HG02623 (cell line): ENCODE measurements around the gene PSMA6.
"Not testable (repeated sequence)": the region's sequence is repeated elsewhere in the genome, so short reads cannot be mapped to it uniquely, and the experiment has no call there.

Experiments
- ATAC-seq: cut with Tn5 transposase; IDR thresholded peaks from one replicate; pipeline ENCODE4 v1.9.1; 2021; ENCODE audit warnings: moderate library complexity; ENCODE audit not compliant: unreplicated experiment

The PSMA6 gene

DNA sequence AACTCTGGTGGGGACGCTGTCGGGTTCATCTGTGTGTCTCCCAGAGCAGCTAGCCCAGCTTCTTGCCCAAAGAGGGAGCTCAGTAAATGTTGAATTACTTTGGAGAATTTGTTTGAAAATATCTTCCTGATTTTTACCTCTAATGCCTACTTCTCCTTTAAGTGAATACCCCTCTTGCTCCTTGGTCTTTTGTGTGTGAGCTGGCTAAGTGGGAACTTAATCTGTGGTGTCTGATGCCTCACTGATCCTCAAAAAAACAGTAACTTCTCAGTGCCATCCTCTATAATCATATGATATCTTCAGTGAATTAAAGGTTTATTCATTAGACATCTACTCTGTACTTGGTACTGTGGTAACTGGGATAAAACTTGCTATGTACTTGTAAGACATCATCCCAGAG lies 7.7 kb upstream of the PSMA6 start:
- ATAC-seq: no peak

DNA sequence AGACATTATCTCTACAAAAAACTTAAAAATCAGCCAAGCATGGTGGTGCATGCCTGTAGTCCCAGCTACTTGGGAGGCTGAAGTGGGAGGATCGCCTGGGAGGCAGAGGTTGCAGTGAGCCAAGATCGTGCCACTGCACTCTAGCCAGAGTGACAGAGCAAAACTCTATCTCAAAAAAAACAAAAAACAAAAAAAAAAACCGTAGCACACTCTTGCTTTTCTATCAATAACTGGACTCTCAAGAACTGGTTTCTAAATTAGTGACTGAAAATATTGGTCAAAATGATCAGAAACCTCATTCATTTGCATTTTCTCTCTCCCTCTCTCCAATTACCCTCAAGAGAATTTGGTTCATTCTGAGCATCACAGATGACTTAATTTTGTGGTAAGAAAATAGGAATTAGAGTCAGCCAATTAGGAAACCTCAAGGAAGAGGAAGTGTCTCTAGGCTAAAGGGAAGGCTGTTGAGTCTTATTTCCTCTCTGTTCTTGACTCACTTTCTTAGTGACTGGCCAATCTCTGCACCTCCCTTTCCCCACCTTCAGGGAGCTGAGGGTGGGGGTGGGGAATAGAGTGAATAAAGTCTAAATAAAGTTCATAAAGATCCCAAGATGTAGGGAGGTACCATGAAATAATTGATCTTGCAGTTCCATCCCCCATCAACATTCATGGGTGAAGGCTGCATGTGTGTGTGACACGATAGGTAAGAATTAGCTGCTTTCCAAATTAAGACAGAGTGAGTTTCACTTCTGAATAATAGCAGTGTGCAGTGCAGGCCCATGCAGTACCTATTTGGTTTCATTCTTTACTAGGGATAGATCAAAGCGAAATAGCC lies 6.8 kb upstream of the PSMA6 start:
- ATAC-seq: peak; percentile 56

DNA sequence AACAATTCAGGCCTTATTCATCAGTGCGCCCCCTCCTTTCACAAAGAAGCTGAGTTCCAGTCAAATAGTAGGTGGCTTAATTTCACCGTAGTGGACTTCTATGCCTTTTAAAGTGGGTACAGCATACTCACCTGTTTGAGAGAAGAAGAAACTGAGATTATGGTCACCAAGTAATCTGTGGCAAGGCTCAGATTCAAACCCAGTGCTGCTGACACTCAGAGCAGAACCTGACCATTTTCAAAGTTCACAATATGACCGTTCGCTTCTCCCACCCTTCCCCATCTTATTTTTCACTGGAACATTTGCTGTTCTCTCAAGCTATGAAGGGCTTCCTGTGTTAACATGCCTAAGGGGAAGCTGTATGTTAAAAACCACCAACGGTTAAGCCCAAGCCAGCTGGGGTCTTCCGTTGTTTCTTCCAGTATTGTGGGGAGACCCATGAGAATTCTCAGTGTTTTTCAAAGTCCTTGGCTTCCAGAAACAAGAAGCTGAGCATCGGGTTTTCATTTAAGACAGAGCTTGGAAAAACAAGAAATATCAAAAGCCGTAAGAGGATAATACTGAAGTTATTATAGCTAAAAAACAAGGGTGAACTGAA lies 6.1 kb upstream of the PSMA6 start:
- peak; percentile 20 for ATAC-seq

DNA sequence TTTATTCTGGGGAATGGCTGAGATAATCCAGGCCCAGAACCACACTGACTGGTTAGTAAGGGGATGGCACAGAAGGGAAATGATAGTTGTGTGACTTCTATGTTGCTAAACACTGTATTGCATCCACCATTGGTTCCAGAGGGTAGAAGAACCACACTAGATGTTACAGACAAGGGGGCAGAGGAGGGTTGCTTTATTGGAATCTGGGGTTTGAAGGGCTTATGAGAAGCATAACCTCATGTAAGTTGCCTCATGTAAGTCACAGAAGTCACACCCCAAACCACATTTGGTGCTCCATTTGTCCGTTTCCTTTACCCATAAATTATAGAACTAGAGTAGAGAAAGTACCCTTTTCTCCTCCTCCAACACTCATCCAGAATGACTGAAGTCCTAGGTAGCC lies 5.5 kb upstream of the PSMA6 start:
- no peak for ATAC-seq

DNA sequence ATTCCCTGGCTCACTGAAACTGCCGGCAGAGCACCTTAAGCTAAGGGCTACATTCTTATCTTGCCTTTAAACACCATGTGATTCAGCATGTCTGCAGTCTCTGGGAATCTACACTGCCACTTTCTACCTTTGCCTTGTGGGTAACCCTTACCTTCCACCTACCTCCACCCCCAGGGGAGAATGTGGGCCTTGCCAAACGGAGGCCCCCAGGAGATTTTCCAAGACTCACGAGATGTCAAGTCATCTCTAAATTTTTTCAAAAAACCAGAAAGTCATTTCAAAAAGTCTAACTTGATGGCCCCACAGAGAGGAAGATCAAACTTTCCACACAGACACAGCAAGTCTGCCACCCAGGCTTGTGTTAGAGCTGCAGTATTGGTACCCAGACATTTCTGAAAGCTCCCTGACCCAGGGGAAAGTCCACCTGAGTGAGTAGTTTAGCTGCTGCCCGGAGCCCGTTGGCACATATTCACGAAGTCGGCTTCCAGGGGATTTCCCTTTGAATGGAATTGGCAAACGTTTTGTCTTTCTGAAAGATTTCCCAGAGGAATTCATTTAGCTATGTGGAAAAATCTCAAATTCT lies 4.7 kb upstream of the PSMA6 start:
- ATAC-seq: no peak

DNA sequence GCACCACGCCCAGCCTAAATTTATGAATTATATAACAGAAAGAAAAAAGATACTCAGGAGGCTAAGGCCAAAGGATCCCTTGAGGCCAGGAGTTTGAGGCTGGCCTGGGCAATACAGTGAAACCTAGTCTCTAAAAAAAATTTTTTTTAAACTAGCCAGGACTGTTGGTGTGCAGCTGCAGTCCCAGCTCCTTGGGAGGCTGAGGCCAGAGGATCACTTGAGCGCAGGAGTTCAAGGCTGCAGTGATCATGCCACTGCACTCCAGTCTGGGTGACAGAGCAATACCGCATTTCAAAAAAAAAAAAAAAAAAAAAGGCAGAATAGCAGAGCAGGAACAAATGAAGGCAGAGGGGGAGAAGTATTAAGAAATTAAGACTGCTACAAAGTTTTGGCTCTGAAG lies 2.6 kb upstream of the PSMA6 start:
- ATAC-seq: no peak

DNA sequence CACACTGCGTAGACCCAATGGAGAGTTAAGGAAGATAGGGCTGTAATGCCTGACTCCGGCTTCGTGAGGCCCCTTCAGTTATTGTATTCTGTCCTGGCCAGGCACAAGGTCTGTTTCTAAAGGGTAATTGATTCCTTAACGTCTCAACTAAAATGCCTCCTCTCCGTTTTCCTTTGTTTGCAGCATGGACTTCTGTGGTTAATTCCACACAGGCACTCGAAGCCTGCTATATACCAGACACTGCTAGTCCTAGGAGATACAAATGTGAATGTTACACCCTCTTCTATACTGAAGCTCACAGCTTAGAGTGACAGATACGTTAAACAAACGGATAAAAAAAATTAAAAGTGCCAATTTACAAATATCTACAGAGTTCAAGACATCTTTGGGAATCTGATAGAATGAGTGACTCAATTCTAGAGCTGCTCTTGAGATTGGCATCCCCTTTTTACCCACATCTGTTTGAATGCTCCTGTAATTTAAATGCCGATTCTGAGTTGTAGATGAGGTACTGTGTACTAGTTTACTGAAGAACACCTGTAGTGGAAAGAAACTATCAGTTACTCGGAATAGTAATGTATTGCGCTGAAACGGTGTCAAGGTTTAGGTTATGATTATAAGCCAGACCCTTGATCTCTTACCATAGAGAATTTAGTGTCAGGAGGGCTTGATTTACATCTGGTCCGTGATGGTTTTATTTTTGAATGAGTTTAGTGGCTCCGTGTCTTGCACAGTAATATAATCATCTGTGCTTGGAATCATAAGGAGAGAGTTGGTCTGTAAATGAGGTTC lies 784 bp downstream of the PSMA6 start:
- peak; percentile 5 for ATAC-seq

DNA sequence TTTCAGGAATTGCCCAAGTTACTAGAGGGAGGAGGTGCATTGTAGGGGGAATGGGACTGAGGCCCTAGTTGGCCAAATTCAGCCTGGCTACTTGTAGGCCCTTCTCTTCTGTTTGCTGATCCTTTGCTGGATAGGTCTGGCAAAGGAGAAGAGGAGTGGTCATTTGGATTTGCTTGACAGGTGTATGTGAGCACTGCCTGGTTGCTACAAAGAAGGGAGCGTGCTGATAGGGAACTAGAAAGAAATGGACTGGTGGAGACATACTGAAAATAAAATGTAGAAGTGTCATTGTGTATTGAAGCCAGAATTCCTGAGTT lies 3.6 kb downstream of the PSMA6 start:
- ATAC-seq: no peak

DNA sequence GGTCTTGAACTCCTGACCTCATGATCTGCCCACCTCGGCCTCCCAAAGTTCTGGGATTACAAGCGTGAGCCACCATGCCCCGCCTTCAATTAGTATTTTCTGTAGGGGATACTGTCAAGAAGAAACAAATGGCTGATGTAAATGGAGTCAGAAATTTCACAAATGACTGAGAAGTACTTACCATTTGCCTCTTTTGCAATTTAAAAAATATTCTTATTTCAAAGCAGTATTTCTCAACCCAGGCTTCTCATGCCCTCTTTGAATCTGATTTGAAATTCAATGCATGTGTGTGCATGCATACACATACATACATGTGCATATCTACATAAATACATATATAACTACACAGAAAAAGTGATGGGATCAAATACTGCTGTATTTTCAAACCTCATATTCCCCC lies 4.4 kb downstream of the PSMA6 start:
- ATAC-seq: no peak

DNA sequence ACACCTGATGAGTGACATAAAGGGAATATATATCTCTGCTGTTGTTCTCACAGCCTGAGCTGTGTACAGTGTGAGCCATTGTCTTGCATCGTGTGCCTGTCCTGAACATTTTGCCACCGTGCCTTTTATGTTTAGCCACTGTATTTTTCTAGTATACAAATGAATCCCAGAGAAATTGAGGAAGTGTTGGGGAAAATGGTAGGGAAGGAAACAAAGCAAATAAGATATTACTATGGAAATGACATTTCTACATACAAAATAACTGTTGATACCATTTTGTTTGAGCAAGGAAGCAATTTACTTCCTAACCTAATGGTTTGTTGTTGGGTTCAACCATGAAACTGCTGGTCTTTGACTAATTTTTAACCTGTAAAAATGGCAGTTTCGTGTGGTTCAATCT lies 5.5 kb downstream of the PSMA6 start:
- ATAC-seq: no peak

DNA sequence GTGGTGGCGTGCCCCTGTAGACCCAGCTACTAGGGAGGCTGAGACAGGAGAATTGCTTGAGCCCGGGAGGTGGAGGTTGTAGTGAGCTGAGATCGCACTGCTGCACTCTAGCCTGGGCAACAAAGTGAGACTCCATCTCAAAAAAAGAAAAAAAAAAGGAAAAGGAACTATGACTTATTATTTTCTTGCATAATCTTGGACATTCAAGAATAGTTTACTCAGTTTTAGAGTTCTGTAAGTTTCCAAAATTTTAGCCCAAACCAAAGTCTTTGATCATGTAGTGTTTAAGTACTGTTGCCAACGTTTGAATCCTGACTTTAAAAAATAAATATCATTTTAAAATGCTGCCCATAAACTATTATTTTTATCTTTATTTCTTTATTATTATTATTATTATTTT lies 6.2 kb downstream of the PSMA6 start:
- no peak for ATAC-seq

DNA sequence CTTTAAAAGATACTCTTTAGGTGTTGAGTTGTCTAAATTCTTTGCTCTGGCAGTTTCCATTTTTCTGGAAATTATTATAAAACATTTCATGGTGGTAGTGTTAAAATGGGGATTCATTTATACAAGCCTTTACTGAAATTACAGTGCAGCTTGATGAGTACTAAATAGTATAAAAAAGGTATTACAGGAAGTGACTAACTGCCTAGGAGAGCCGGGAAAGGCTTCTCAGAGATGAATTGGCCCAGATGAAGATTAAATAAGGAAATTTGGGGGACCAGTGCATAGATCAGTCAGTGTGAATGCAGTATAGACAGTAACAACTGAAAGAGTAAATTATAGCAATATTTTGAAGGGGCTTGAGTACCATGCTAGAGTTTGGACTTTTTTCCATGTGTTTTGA lies 7.5 kb downstream of the PSMA6 start:
- no peak for ATAC-seq

DNA sequence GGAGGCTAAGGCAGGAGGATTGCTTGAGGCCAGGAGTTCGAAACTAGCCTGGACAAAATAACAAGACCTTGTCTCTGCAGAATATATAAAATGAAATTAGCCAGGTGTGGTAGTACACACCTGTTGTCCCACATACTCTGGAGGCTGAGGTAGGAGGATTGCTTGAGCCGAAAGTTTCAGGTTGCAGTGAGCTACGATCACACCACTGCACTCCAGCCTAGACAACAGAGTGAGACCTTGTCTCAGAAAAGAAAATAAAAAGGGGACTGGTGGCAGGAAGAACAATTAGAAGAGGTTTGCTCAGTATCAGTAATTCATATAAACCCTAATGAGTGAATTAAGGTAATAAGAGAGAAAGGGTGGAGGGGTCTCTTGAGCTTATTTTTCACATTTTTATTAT lies 8.0 kb downstream of the PSMA6 start:
- ATAC-seq: no peak

DNA sequence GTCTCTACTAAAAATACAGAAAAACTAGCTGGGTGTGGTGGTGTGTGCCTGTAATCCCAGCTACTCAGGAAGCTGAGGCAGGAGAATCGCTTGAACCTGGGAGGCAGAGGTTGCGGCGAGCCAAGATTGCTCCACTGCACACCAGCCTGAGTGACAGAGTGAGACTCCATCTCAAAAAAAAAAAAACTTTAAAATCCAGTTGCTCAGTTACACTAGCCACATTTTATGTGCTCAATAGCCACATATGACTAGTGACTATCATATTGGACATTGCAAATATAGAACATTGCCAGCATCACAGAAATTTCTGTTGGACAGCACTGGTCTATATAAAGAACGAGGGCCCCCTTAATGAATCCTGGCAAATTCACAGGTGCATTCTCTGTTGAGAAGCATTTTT lies 9.2 kb downstream of the PSMA6 start:
- ATAC-seq: not testable (repeated sequence)

DNA sequence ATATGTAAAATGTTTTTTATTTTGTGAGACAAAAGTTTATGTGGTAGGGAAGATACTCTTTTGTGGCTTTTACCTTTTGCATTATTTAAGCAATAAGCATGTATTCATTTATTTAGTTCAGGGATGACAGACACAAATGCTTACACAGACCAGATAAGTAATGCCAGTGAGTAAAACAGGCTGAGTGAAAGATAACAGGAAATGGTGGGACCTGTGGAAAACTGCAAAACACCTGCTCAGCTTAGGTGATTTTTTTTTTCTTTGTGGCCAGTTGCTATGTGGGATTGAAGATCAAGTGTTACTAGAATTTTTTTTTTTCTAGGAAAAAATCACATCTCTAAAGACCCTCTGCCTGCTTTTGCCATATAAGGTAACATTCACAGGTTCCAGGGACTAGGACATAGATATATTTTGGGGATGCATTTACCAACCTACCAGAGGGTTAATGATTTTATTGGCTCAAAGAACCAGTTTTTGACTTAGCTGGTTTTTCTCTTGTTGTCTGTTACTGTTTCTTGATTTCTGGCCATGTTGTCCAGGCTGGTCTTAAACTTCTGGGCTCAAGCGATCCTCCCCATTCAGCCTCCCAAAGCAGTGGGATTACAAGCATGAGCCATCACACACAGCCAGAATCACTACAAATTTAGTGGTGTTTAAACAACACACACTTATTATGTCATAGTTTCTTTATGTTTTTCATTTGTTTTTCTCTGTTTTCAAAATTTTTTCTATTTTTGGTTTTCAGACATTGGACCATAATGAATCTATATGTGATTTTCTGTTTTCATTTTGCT lies 9.8 kb downstream of the PSMA6 start:
- ATAC-seq: no peak

DNA sequence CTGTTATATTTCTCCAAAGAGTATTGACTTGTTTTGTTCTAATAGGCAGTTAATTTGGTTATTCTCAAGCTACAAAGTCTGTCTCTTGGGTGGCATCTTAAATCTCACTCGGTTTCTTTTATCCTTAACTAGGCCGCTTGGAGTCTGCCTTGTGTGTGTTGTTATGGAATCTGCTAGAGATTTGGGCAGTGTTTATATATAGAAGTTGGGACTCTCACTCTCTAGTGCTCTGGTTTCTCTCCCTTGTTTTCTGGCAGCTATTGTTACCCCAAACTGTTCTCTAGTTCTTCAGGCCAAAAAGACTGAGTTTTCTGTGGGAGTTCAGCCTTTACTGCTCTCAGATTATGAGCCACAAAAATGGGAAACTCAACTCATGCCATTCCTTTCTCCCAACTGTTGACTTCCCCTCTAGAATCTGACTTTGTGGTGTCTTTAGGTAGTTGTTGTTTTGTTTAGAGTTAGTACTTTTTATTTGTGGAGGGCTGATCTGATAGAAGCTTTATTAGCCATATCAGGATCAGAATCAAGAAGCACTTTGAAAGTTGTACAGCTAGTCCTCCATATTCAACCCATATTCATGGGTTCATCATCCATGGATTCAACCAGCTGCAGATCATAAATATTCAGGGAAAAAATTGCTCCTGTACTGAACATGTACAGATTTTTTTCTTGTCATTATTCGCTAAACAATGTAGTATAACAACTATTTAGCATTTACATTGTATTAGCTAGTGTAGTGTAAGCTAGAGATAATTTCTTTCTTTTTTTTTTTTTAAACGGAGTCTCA lies 11.2 kb downstream of the PSMA6 start:
- ATAC-seq: no peak

DNA sequence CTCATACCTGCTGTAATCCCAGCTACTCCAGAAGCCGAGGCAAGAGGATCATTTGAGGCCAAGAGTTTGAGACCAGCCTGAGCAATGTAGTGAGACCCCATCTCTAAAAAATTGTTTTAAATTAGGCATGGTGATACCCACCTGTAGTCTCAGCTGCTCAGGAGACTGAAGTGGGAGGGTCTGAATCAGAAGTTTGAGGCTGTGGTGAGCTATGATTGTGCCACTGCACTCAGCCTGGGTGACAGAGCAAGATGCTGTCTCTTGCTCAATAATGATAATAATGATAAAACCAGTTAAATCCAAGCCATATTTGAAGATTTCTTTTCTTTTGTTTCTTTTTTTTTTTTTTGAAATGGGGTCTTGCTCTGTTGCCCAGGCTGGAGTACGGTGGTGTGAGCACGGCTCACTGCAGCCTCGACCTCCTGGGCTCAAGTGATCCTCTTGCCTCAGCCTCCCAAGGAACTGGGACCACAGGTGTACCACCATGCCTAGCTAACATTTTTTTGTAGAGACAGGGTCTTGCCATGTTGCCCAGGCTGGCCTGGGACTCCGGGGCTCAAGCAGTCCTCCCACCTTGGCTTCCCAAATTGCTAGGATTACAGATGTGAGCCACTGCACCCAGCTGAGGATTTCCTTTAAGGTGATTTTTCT lies 12.8 kb downstream of the PSMA6 start:
- ATAC-seq: no peak

DNA sequence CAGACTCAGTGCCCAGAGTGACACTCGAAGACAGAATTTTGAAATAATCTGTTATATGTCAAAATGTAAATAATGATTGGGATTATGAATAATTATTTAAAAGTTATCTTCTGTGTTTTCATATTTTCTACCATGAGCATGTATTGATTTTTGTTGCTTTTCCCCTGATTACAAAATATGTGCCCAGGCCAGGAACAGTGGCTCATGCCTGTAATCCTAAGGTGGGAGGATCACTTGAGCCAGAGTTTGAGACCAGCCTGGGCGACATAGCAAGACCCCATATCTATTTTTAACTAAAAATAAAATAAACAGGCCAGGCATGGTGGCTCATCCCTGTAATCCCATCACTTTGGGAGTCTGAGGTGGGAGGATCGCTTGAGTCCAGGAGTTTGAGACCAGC lies 13.5 kb downstream of the PSMA6 start:
- no peak for ATAC-seq

DNA sequence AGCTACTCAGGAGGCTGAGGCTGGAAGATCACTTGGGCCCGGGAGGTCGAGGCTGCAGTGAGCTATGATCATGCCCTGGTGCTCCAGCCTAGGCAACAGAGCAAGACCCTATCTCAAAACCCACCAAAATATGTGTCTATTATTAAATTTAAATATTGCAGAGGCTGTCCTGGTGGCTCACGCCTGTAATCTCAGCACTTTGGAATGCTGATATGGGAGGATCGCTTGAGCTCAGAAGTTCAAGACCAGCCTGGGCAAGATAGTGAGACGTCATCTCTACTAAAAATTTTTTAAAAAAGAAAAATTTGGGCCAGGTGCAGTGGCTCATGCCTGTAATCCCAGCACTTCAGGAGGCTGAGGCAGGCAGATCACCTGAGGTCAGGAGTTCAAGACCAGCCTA lies 13.9 kb downstream of the PSMA6 start:
- ATAC-seq: no peak

DNA sequence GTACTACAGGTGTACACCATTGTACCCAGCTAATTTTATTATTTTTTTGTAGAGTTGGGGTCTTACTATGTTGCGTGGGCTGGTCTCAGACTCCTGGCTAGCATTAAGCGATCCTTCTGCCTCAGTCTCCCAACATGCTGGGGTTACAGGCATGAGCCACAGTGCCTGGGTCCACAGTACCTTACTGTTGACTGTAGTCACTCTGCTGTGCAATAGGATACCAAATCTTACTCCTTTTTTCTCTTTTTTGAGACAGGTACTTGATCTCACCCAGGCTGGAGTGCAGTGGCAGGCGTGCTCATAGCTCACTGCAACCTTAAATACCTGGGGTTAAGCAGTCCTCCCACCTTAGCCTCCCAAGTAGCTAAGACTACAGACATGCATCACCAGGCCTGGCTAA lies 25.6 kb downstream of the PSMA6 start:
- no peak for ATAC-seq
